Left ventricle myocardium superior (tissue), 1 donor: ENCODE measurements around the gene ACTRT2. TPM values are rescaled to one million over a fixed set of nuclear protein-coding genes. Genes with fewer than 3 reads are reported as not detected.

ENCODE experiments used
- ATAC-seq: fragments of 200-7000 bp; cut with Tn5 transposase; one replicate; pipeline ENCODE4 v1.9.1; 2020; ENCODE audit warnings: mild to moderate bottlenecking, moderate library complexity
- DNase-seq: peaks from one replicate; pipeline ENCODE4 v3.0.0-alpha.2; 2020
- intact Hi-C: fragments of 100-400 bp; cut with micrococcal nuclease; formaldehyde crosslinking; loops from one replicate; pipeline ENCODE4 v1.11.0; 2022
- total RNA-seq: library from RNA; stranded (reverse); fragmentation: NEBNext Ultra II Directional; extraction: Animal tissue kit (Norgen Biotek cat#: 25700); gene quantifications from one replicate; pipeline ENCODE4 v1.2.1, GENCODE V29; 2021
- donor health status: DM: no; HTN: yes; CAD: no; lungs with severe emphysema.

The ACTRT2 gene
- total RNA-seq, 1 donor from 2014 or later: not detected

- intact Hi-C loops: no loop called here
- ATAC-seq (no peak), DNase-seq (no peak)
Observed at GRCh38 chr1:3026581-3027391, 5.5 kb downstream of the ACTRT2 start.

- ATAC-seq: no peak
- intact Hi-C loops: no loop called here
- no peak for DNase-seq
Observed at GRCh38 chr1:3027611-3028371, 6.5 kb downstream of the ACTRT2 start.

- ATAC-seq: no peak
- DNase-seq: no peak
- intact Hi-C loops: no loop called here
Observed at GRCh38 chr1:3028531-3029282, 7.4 kb downstream of the ACTRT2 start.

GRCh38 chr1:3029481-3029961, 8.3 kb downstream of the ACTRT2 start:
- intact Hi-C loops: no loop called here
- ATAC-seq: no peak
- no peak for DNase-seq

- intact Hi-C loops: no loop called here
- ATAC-seq (no peak), DNase-seq (no peak)
Observed at GRCh38 chr1:3029991-3030662, 8.9 kb downstream of the ACTRT2 start.

GRCh38 chr1:3030663-3031381, 9.6 kb downstream of the ACTRT2 start:
- DNase-seq (no peak), ATAC-seq (no peak)
- intact Hi-C loops: no loop called here

GRCh38 chr1:3031401-3032221, 10.3 kb downstream of the ACTRT2 start:
- ATAC-seq (no peak), DNase-seq (no peak)
- intact Hi-C loops: no loop called here

GRCh38 chr1:3032371-3033039, 11.2 kb downstream of the ACTRT2 start:
- DNase-seq: no peak
- ATAC-seq: no peak
- intact Hi-C loops: no loop called here

- DNase-seq (no peak), ATAC-seq (no peak)
- intact Hi-C loops: no loop called here
Observed at GRCh38 chr1:3033040-3033789, 11.9 kb downstream of the ACTRT2 start.

GRCh38 chr1:3033790-3034090, 12.5 kb downstream of the ACTRT2 start:
- intact Hi-C loops: no loop called here

GRCh38 chr1:3034162-3034561, 12.9 kb downstream of the ACTRT2 start:
- intact Hi-C loops: no loop called here
- DNase-seq (no peak), ATAC-seq (no peak)

More at GRCh38 chr1:3033790-3034090, 12.5 kb downstream of the ACTRT2 start:
- DNase-seq (no peak), ATAC-seq (no peak)

GRCh38 chr1:3034728-3035562, 13.7 kb downstream of the ACTRT2 start:
- ATAC-seq (no peak), DNase-seq (no peak)
- intact Hi-C loops: no loop called here

- DNase-seq: no peak
- intact Hi-C loops: no loop called here
- no peak for ATAC-seq
Observed at GRCh38 chr1:3035563-3036446, 14.5 kb downstream of the ACTRT2 start.

GRCh38 chr1:3036447-3037280, 15.4 kb downstream of the ACTRT2 start:
- intact Hi-C loops: no loop called here
- DNase-seq: no peak

More at GRCh38 chr1:3036447-3037280, 15.4 kb downstream of the ACTRT2 start:
- ATAC-seq: no peak
